Nephron (organoid): ENCODE data around the gene RHOJ.

Experiments
- H3K27ac Mint-ChIP-seq, 3 experiments: 2 replicates each; pipeline ENCODE4 v1.8.0; 2020; ENCODE audit warnings: mixed read lengths in 3 of 3, mild to moderate bottlenecking in 2 of 3, moderate library complexity in 1 of 3
- H3K27me3 Mint-ChIP-seq: 2 replicates; pipeline ENCODE4 v1.8.0; 2021; ENCODE audit warnings: low read depth, mild to moderate bottlenecking, moderate library complexity, mixed read lengths
- H3K36me3 Mint-ChIP-seq: 2 replicates; pipeline ENCODE4 v1.8.0; 2020; ENCODE audit warnings: low read depth, mixed read lengths
- H3K4me1 Mint-ChIP-seq: 2 replicates; pipeline ENCODE4 v1.8.0; 2020; ENCODE audit warnings: mixed read lengths
- H3K4me3 Mint-ChIP-seq, 3 experiments: 2 replicates each; pipeline ENCODE4 v1.8.0; 2020; ENCODE audit warnings: mild to moderate bottlenecking in 3 of 3, mixed read lengths in 3 of 3, moderate library complexity in 2 of 3
- H3K9me3 Mint-ChIP-seq: 2 replicates; pipeline ENCODE4 v1.8.0; 2020; ENCODE audit warnings: mixed read lengths
- CTCF ChIP-seq, 3 experiments: fragments of 200-600 bp; sonication (generic); IDR thresholded peaks; one replicate each; pipeline ENCODE4 v1.5.0; 2021; ENCODE audit warnings: antibody characterized with exemption in 3 of 3; ENCODE audit not compliant: unreplicated experiment in 3 of 3

RHOJ gene

GRCh38 chr14:63245893-63246292 is 41.6 kb downstream of the RHOJ start:
- H3K36me3 Mint-ChIP-seq, result peaks cover 23% of the 10 kb centered on the region
- TF ChIP-seq CTCF (IDR thresholded peaks at IDR 0.05; ENCODE audit: unreplicated experiment in 3 of 3), result no peak
- no peak overlapping the region for H3K4me3 Mint-ChIP-seq
- peaks cover 47% of the 10 kb centered on the region for H3K4me1 Mint-ChIP-seq
- H3K9me3 Mint-ChIP-seq, result peaks cover 3% of the 10 kb centered on the region
- peak overlapping the region in 1 of 3 experiments; percentile 11 for H3K27ac Mint-ChIP-seq
- H3K27me3 Mint-ChIP-seq, result no peaks in the 10 kb centered on the region

GRCh38 chr14:63248211-63248610 is 44.0 kb downstream of the RHOJ start:
- Mint-ChIP-seq H3K27ac (peak overlapping the region; percentile 24 to 74 (median 35)), H3K4me3 (no peak overlapping the region), H3K36me3 (peaks cover 27% of the 10 kb centered on the region), H3K4me1 (peaks cover 38% of the 10 kb centered on the region), H3K9me3 (peaks cover 3% of the 10 kb centered on the region), H3K27me3 (no peaks in the 10 kb centered on the region)
- TF ChIP-seq CTCF (IDR thresholded peaks at IDR 0.05; ENCODE audit: unreplicated experiment in 3 of 3), result no peak

- Mint-ChIP-seq H3K27me3 (no peaks in the 10 kb centered on the region), H3K9me3 (peaks cover 3% of the 10 kb centered on the region), H3K27ac (peak overlapping the region; percentile 24 to 74 (median 35)), H3K4me3 (no peak overlapping the region), H3K36me3 (peaks cover 27% of the 10 kb centered on the region), H3K4me1 (peaks cover 44% of the 10 kb centered on the region)
- TF ChIP-seq CTCF (IDR thresholded peaks at IDR 0.05; ENCODE audit: unreplicated experiment in 3 of 3), result no peak
These were observed 44.8 kb downstream of the RHOJ start for GRCh38 chr14:63249092-63249491.

- H3K27me3 Mint-ChIP-seq, result no peaks in the 10 kb centered on the region
- peaks cover 18% of the 10 kb centered on the region for H3K4me1 Mint-ChIP-seq
- H3K4me3 Mint-ChIP-seq, result no peak overlapping the region
- TF ChIP-seq CTCF (IDR thresholded peaks at IDR 0.05; ENCODE audit: unreplicated experiment in 3 of 3), result no peak
- no peaks in the 10 kb centered on the region for H3K9me3 Mint-ChIP-seq
- H3K36me3 Mint-ChIP-seq, result no peaks in the 10 kb centered on the region
- no peak overlapping the region for H3K27ac Mint-ChIP-seq
These were observed 53.1 kb downstream of the RHOJ start for GRCh38 chr14:63257299-63257698.

- no peaks in the 10 kb centered on the region for H3K36me3 Mint-ChIP-seq
These were observed 58.2 kb downstream of the RHOJ start for GRCh38 chr14:63262446-63262845.

More at GRCh38 chr14:63262446-63262845, 58.2 kb downstream of the RHOJ start:
- no peak overlapping the region for H3K4me3 Mint-ChIP-seq
- H3K27ac Mint-ChIP-seq, result no peak overlapping the region
- TF ChIP-seq CTCF (IDR thresholded peaks at IDR 0.05; ENCODE audit: unreplicated experiment in 3 of 3), result no peak
- H3K27me3 Mint-ChIP-seq, result no peaks in the 10 kb centered on the region
- H3K4me1 Mint-ChIP-seq, result peaks cover 16% of the 10 kb centered on the region
- peaks cover 8% of the 10 kb centered on the region for H3K9me3 Mint-ChIP-seq
